ENCODE results near the gene ATP10D. TPM values are rescaled to one million over a fixed set of nuclear protein-coding genes. Genes with fewer than 3 reads are reported as not detected.

ATP10D gene
- total RNA-seq, 1 experiment from 2014 or later, result 3.8 TPM

GRCh38 chr4:47498899-47499298 is 13.8 kb downstream of the ATP10D start:
- Histone ChIP-seq H2BK120ac (ENCODE audit: low read depth, low read length, poor library complexity, severe bottlenecking) (no peak overlapping the region), H3K27me3 (ENCODE audit: insufficient read depth, low read length) (no peaks in the 10 kb centered on the region), H4K5ac (ENCODE audit: insufficient read length, low read depth, low read length) (no peak overlapping the region), H2AK5ac (ENCODE audit: insufficient read length, low read length) (no peak overlapping the region), H2AFZ (ENCODE audit: low read length) (no peak overlapping the region), H2BK12ac (ENCODE audit: insufficient read length, low read depth, low read length) (no peak overlapping the region), H3K14ac (ENCODE audit: insufficient read depth, low read length) (no peak overlapping the region), H4K91ac (ENCODE audit: insufficient read length, low read depth, low read length) (no peak overlapping the region), H3K18ac (ENCODE audit: insufficient read length, low read depth, low read length) (no peak overlapping the region), H3K4ac (ENCODE audit: low read depth, low read length) (no peak overlapping the region), H4K20me1 (ENCODE audit: control insufficient read depth, insufficient read depth, insufficient read length) (no peaks in the 10 kb centered on the region), H2BK20ac (ENCODE audit: low read depth, low read length, poor library complexity, severe bottlenecking) (no peak overlapping the region), H3K79me2 (ENCODE audit: insufficient read depth, low read length) (no peaks in the 10 kb centered on the region), H3T11ph (ENCODE audit: low read length) (no peak overlapping the region), H3K23ac (ENCODE audit: insufficient read length, low read depth, low read length) (no peak overlapping the region), H3K9ac (ENCODE audit: extremely low read depth, insufficient read length, low read length) (no peak overlapping the region), H3K27ac (ENCODE audit: insufficient read length, low read depth, low read length) (no peak overlapping the region), H2BK5ac (ENCODE audit: insufficient read length, low read length) (no peak overlapping the region), H3K4me1 (ENCODE audit: insufficient read depth, low read length) (no peaks in the 10 kb centered on the region), H2BK15ac (ENCODE audit: low read depth, low read length) (no peak overlapping the region), H3K56ac (ENCODE audit: insufficient read length, low read depth, low read length) (no peak overlapping the region), H3K4me2 (ENCODE audit: insufficient read depth, insufficient read length, low read length) (no peak overlapping the region), H3K79me1 (ENCODE audit: insufficient read depth, low read depth, low read length, poor library complexity, severe bottlenecking) (no peaks in the 10 kb centered on the region), H3K9me3 (ENCODE audit: control insufficient read depth, low read depth, low read length) (no peaks in the 10 kb centered on the region), H3K23me2 (ENCODE audit: insufficient read length, low read depth, low read length, poor library complexity, severe bottlenecking) (no peaks in the 10 kb centered on the region), H4K8ac (replicated peaks; ENCODE audit: insufficient read length, low read depth, low read length) (no peak overlapping the region)
- H3K36me3 Mint-ChIP-seq (ENCODE audit: insufficient read depth in 1 of 3, low read depth in 3 of 3), result no peaks in the 10 kb centered on the region; a peak in 1 of 7 replicates
- no peaks in the 10 kb centered on the region for H3K27me3 Mint-ChIP-seq (ENCODE audit: low read depth)
- no peak for TF ChIP-seq CTCF (conservative IDR thresholded peaks at IDR 0.05)
- no peak overlapping the region for H3K27ac Mint-ChIP-seq
- no CpG with 5 or more reads among the region's 6 CpGs for WGBS (ENCODE audit: extremely low coverage, insufficient read length, low lambda C conversion rate)
- H3K4me3 Mint-ChIP-seq, result no peak overlapping the region
- H3K9me3 Mint-ChIP-seq, result no peaks in the 10 kb centered on the region
- DNase-seq, result no peak
- no peaks in the 10 kb centered on the region for H3K4me1 Mint-ChIP-seq
